SW480 (cell line): ENCODE data around the gene EXOC1.

ENCODE experiments used
- DNase-seq: peaks from one replicate; pipeline ENCODE4 v3.0.0-alpha.2; 2016; ENCODE audit warnings: low spot score

EXOC1 gene

DNA sequence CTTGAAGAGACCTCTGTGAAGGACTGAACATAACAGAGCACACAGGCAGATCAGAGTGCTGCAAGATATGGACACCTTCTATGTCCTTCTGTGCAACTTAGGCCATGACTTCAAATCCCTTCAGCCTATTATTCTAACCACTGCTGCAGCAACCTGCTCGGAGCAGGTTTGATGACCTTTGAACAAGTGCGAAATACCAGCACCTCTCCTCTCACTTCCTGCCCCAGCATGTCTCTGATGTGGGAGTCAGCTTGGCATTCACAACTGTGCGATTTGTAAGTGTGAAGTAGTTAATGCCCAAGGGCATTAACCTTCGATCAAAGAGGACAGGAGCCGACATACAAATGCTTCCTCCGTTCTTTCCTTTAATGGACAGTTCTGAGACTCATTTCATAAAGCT lies 1.6 kb upstream of the EXOC1 start:
- DNase-seq, result peak; percentile 83

- DNase-seq, result no peak
These were observed 681 bp downstream of the EXOC1 start for GRCh38 chr4:55854129-55854528.

DNA sequence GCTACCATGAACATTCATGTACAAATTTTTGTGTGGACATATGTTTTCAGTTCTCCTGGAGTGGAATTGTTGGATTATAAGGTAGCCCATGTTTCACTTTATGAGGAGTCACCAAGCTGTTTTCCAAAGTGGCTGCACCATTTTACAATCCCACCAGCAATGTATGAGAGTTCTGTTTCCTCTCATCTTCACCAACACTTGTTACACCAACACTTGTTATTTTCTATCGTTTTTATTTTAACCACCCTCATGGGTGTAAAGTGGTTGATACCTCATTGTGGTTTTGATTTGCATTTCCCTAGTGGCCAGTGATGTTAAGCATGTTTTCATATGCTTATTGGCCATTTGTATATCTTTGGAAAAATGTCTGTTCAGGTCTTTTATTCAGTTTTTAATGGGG lies 4.1 kb downstream of the EXOC1 start:
- DNase-seq, result no peak

DNA sequence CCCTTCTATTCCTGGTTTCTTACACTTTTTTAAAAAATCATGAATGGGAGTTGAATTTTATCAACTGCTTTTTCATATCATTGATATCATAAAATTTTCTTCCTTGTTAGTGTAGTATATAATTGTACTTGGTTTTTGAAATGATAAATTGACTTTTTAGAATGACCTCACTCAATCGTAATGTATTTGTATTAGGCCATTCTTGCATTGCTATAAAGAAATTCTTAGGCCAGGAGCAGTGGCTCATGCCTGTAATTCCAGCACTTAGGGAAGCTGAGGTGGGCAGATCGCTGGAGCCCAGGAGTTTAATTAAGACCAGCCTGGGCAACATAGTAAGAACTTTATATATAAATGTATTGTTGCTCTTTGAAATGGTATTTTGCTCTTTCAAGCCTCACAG lies 6.3 kb downstream of the EXOC1 start:
- no peak for DNase-seq

GRCh38 chr4:55864577-55865223 lies 11.3 kb downstream of the EXOC1 start:
- no peak for DNase-seq

- no peak for DNase-seq
These were observed 11.9 kb downstream of the EXOC1 start for GRCh38 chr4:55865228-55865806.

DNA sequence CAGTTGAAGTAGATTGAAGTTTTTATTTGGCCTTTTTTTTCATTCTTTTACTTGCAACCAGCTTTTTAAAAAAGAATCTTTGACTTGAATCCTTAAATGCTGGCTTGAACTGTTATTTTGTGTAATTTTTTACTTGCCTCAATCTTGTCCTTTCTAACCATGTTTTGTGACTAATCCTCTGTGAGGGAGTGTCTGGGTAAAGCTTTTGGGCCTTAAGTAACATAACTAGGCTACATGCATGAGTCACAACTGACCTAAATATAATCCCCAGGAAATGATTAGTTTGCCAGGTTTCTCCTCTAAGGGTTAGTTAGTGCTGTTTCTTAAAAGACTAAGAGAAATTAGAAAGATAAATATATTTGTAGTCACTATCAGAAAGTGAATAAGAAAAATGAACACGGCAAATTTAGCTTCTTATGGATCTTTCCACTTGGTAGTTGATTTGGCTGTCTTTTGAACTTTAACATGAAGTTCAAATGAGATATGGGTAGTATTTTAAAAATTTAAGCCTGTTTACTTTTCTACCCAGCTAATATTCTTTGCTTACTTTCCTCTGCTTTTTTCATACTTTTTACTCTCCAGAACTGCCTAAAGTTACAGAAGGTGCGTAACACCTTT lies 13.0 kb downstream of the EXOC1 start:
- DNase-seq, result peak; percentile 45

DNA sequence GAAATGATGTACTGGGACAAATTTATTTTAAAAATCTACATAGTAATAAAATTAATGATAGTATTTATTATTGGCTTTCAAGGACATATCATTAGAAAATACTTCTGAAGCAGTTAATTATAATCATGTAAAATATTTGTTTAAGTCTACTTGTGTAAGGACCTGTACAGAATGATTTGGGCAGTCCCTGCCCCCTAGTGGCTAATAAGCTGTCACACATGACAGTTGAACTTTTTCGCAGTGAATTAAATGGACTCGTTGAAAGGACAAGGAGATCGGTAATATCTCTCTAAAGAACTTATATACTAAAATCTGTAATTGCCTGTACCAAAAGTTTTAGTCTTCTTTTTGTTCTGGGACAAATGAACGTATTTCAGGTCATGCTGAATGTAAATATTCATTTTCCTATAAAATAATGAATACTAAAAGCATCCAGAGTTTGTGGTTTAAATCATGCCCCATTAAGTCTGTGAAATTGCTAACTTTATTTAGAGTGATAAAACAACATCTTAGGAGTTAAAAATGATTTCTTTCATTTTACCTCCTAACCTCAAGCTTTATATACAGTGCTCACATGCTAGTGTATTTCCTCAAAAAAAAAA lies 13.6 kb downstream of the EXOC1 start:
- DNase-seq, result peak; percentile 72

GRCh38 chr4:55868581-55869090 lies 15.2 kb downstream of the EXOC1 start:
- no peak for DNase-seq

DNA sequence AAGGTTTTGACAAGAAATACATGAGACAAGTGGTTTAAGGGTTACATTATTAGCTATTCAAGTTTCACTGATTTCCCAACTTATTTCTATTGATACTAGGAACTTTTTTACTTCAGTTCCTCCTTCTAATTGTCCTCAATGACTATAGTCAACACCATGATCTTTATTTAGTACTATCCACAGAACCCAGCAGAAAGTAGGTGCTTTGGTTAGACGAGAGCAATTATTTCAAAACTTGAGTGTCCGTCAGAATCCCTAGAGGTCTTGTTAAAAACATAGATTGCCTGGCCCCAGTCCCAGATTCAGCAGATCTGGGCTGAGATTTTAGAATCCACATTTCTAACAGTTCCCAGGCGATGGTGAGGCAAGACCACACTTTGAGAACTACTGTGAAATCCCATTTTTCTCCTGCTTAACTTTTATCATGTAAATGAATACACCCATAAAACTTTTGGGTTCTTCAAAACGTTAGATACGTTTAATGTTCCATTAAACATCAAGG lies 17.9 kb downstream of the EXOC1 start:
- DNase-seq, result no peak

DNA sequence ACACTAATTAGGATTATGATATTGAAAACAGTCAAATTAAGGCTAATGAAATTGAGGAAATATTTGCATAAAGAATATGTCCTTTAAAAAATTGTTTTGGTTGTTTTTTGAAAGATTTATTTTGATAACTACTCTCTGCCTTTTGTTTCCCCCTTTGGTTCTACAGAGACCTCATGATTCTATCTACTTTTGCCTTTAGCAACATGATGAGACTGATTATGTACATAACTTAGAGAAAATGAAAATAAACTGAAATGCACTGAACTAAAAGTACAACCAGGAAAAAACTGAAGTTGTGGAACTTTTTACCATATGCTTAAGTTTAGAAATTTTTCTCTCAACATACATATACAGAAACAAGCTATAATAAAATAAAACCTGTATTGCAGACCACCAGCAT lies 21.4 kb downstream of the EXOC1 start:
- no peak for DNase-seq

GRCh38 chr4:55876387-55876786 lies 22.9 kb downstream of the EXOC1 start:
- DNase-seq, result no peak

- no peak for DNase-seq
These were observed 25.8 kb downstream of the EXOC1 start for GRCh38 chr4:55879224-55879623.

DNA sequence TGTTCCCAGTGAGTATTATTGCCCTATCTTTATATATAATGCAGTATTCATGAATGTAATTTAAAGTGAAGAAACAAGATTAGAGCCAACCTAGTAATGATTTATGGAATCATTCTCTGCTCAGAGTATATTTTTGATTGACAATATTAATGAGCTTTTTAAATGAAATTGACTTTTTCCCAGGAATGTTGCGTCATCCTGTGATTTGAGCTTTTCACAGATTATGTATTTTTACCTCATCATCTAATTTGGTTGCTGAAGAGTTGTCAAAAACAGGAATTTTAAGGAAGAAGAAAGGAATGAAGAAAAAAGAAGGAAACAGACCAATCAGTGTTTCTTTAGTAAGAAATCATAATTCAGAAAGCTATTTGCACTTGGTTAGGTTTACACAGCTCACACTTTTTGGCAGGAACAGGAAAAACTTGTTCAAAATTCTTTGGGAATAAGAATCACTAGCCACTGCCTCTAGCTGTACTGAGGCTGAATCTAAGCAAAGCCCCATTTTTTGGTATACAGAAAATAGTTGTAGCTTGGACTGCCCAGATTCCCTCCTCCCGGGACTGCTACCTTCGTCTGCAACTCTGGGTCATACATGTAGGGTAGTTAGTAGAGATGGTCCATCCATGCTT lies 27.3 kb downstream of the EXOC1 start:
- DNase-seq, result no peak

DNA sequence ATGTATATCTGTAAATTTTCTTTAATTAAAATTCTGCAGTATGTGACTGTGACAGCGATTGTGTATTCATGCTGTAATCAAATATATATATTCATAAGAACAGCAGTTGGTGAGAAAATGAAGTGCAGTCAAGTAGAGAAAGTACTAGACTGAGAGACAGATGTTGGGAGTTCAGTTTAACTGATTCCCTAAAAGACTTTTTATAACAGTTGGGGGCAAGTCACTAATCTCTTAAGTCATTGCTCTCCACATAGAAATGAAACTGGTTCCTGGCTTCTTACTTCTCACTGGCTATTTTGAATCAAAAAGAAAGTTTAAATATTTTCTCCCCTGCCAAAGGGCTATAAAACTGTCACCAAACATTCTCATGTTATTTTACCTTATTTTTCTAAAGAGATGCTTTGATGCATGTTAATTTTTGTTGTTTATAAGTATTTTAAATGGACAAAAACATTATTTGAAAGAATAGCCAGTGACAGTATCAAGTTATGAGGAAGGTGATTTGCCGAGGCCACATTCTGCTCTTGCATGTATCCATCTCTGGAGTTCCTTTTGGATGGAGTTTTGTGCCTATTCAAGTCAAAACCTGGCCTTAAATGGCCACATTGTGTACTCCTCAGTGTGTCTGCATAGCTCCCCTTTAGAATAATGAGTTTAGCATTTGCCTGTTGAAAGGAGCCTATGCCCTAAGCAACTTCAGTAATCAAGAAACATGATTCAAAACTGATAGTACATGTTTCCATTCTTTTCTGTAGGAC lies 30.8 kb downstream of the EXOC1 start:
- DNase-seq, result no peak

DNA sequence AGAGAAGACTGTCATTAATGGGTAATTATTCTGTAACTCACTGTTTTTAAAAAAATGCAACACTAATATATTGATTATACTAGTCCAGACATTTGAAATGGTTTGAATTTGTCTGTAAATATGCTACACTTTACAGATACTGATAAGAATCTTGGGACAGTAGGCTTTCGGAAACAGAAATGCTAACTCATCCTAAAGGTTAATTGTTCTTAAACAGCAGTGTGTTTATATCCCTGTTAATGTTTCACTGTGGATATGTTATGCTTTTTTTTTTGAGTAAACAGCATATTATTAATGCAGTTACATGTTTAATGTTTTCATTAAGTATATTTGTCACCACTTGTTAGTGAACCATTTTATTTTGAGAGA lies 31.4 kb downstream of the EXOC1 start:
- DNase-seq, result no peak

GRCh38 chr4:55887594-55887993 lies 34.1 kb downstream of the EXOC1 start:
- peak; percentile 3 for DNase-seq

DNA sequence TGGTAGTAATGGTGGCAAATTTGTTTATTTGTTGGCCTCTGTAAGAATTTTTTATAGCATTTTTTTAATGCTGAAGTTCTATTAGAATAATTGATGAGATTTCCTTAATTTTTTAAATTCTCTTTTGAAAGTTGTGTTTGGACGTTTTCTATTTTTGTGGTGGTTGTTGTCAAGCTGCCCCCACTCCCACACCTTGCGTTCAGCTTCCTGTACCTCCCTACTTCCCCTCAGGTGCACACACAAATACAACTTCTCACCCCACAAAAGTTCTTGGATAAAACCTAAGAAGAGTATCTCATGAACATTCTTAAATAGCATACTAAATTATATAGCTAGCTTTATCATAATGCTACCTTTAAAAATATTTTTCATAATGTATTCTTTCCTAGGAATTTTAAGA lies 38.7 kb downstream of the EXOC1 start:
- no peak for DNase-seq

DNA sequence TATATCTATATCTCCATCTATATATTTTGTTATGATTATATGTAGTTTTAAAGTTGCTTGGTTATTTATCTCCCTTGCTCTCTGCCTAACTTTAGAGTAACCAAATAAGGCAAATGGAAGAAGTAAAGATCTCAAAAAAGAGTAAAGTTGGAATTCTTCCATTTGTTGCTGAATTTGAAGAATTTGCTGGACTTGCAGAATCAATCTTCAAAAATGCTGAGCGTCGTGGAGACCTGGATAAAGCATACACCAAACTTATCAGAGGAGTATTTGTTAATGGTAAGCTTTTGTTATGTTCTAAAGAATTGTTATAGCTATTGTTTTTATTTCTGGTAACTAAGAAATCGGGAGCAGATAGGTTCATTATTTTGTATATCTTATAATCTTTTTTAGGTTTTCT lies 43.2 kb downstream of the EXOC1 start:
- DNase-seq, result no peak

GRCh38 chr4:55902677-55903076 lies 49.2 kb downstream of the EXOC1 start:
- DNase-seq, result no peak

GRCh38 chr4:55903577-55903976 lies 50.1 kb downstream of the EXOC1 start:
- DNase-seq, result no peak

GRCh38 chr4:55904576-55904975 lies 51.1 kb downstream of the EXOC1 start:
- no peak for DNase-seq
